Endothelial cell of umbilical vein (primary cell): ENCODE data around the gene CARS1. TPM values are rescaled to one million over a fixed set of nuclear protein-coding genes. Genes with fewer than 3 reads are reported as not detected.
A peak's percentile ranks its signal among the peaks of the same experiment; 100 is the strongest.

ENCODE experiments used
- BruUV-seq: library from RNA; stranded (reverse); fragments of 400-500 nt; replicated peaks from 2 replicates; lab custom pipeline; 2021; lab: Mats Ljungman, UMichigan
- CTCF ChIA-PET: fragments of 300-600, 350-600 bp; sonication (Branson Sonifier 250); formaldehyde crosslinking; loops from one replicate; lab custom pipeline; 2021; ENCODE audit warnings: antibody characterized with exemption, inconsistent platforms; lab: Charles Lee
- POLR2A ChIA-PET: fragments of 300-600, 350-600 bp; sonication (Branson Sonifier 250); formaldehyde crosslinking; loops from one replicate; lab custom pipeline; 2021; ENCODE audit warnings: antibody characterized with exemption, inconsistent platforms; lab: Charles Lee
- DNase-seq: peaks from one replicate; pipeline ENCODE4 v3.0.0-alpha.2; 2011; ENCODE audit warnings: low read depth, low spot score
- FAIRE-seq: peaks from 2 replicates; lab custom pipeline; 2011; peaks lifted over from hg19 to GRCh38; lab: Jason Lieb, UNC
- H2AFZ ChIP-seq: 2 replicates; pipeline ENCODE4 v1.6.0; 2012; ENCODE audit warnings: low read depth, low read length, control low read depth, inconsistent platforms
- H3K27ac ChIP-seq: 2 replicates; pipeline ENCODE4 v1.5.1; 2011; ENCODE audit warnings: low read depth, mild to moderate bottlenecking, control low read depth, low read length, moderate library complexity; ENCODE audit not compliant: insufficient read depth
- H3K27me3 ChIP-seq, 2 experiments: 2 replicates each; pipeline versions ENCODE4 v1.6.0 to v1.6.1; 2011; ENCODE audit warnings: low read length in 2 of 2, mixed read lengths in 1 of 2; ENCODE audit not compliant: control insufficient read depth in 2 of 2, insufficient read depth in 2 of 2
- H3K36me3 ChIP-seq, 2 experiments: 2 replicates in 1 of 2; 3 replicates in 1 of 2; pipeline ENCODE4 v1.5.1; 2011; ENCODE audit warnings: low read length in 2 of 2, mild to moderate bottlenecking in 1 of 2, moderate library complexity in 1 of 2; ENCODE audit not compliant: control insufficient read depth in 2 of 2, insufficient read depth in 2 of 2; ENCODE audit errors: extremely low read depth in 1 of 2
- H3K4me1 ChIP-seq: 3 replicates; pipeline ENCODE4 v1.5.1; 2011; ENCODE audit warnings: mild to moderate bottlenecking, low read length; ENCODE audit not compliant: control insufficient read depth, insufficient read depth; ENCODE audit errors: extremely low read depth
- H3K4me2 ChIP-seq: 2 replicates; pipeline ENCODE4 v1.6.1; 2011; ENCODE audit warnings: low read length, control low read depth, mixed read lengths; ENCODE audit not compliant: insufficient read depth
- H3K4me3 ChIP-seq, 3 experiments: fragments of 200-600 bp in 1 of 3; sonication (generic), shearing (Covaris generic) in 1 of 3; replicated peaks in 1 of 3; 2 replicates each; pipeline ENCODE4 v1.5.1; 2011 to 2016; ENCODE audit warnings: control low read depth in 3 of 3, low read length in 3 of 3, mild to moderate bottlenecking in 2 of 3, inconsistent platforms in 1 of 3, low read depth in 1 of 3, moderate library complexity in 1 of 3; ENCODE audit not compliant: insufficient read depth in 1 of 3
- H3K79me2 ChIP-seq: 2 replicates; pipeline ENCODE4 v1.6.0; 2012; ENCODE audit warnings: low read length, inconsistent platforms; ENCODE audit not compliant: control insufficient read depth, insufficient read depth
- H3K9ac ChIP-seq: replicated peaks from 2 replicates; pipeline ENCODE3; 2011; ENCODE audit warnings: low read length, control low read depth; ENCODE audit not compliant: insufficient read depth; ENCODE audit errors: extremely low read depth
- H3K9me1 ChIP-seq: replicated peaks from 3 replicates; pipeline ENCODE4 v1.6.0; 2011; ENCODE audit warnings: mild to moderate bottlenecking, low read length; ENCODE audit not compliant: control insufficient read depth, insufficient read depth; ENCODE audit errors: extremely low read depth
- H3K9me3 ChIP-seq: replicated peaks from 2 replicates; pipeline ENCODE4 v1.5.1; 2012; ENCODE audit warnings: low read length, inconsistent platforms; ENCODE audit not compliant: control insufficient read depth, insufficient read depth
- H4K20me1 ChIP-seq: replicated peaks from 2 replicates; pipeline ENCODE3; 2011; ENCODE audit warnings: mild to moderate bottlenecking, low read length; ENCODE audit not compliant: control insufficient read depth, insufficient read depth; ENCODE audit errors: extremely low read depth
- CTCF ChIP-seq, 2 donors: IDR thresholded peaks; 1 replicate in 1 of 2; 2 replicates in 1 of 2; pipeline ENCODE4 v1.5.1; 2011; ENCODE audit warnings: low read length in 2 of 2, mild to moderate bottlenecking in 2 of 2, moderate library complexity in 2 of 2, control low read depth in 1 of 2, inconsistent platforms in 1 of 2, low read depth in 1 of 2; ENCODE audit not compliant: insufficient read depth in 1 of 2; ENCODE audit errors: extremely low read depth in 1 of 2
- EZH2 ChIP-seq: IDR thresholded peaks from 2 replicates; pipeline ENCODE4 v1.6.1; 2012; ENCODE audit warnings: borderline replicate concordance, low read depth, mild to moderate bottlenecking, moderate library complexity, low read length, inconsistent platforms; ENCODE audit not compliant: severe bottlenecking
- FOS ChIP-seq: IDR thresholded peaks from 2 replicates; pipeline ENCODE4 v1.6.1; 2011; ENCODE audit warnings: mild to moderate bottlenecking, low read length, moderate library complexity, borderline replicate concordance; ENCODE audit not compliant: insufficient read depth
- GATA2 ChIP-seq: IDR thresholded peaks from 2 replicates; pipeline ENCODE4 v1.7.0; 2011; ENCODE audit warnings: low read depth, mild to moderate bottlenecking, moderate library complexity, mixed read lengths, low read length; ENCODE audit not compliant: insufficient read length, insufficient read depth
- JUN ChIP-seq: IDR thresholded peaks from 2 replicates; pipeline ENCODE4 v1.6.1; 2011; ENCODE audit warnings: borderline replicate concordance, low read depth; ENCODE audit not compliant: insufficient read length, insufficient read depth
- MAX ChIP-seq: IDR thresholded peaks from 2 replicates; pipeline ENCODE4 v1.6.1; 2011; ENCODE audit not compliant: insufficient read depth, insufficient read length
- MYC ChIP-seq: IDR thresholded peaks from one replicate; pipeline ENCODE4 v1.6.1; 2011; ENCODE audit warnings: mild to moderate bottlenecking, low read depth, low read length
- POLR2A ChIP-seq: IDR thresholded peaks from 2 replicates; pipeline ENCODE4 v1.6.1; 2012; ENCODE audit warnings: low read depth, mild to moderate bottlenecking, control low read depth, low read length
- POLR2AphosphoS5 ChIP-seq: IDR thresholded peaks from 2 replicates; pipeline ENCODE4 v1.6.1; 2012; ENCODE audit warnings: low read depth, mild to moderate bottlenecking, control low read depth, low read length, moderate library complexity; ENCODE audit not compliant: insufficient read depth
- dilution Hi-C: fragments of 300-500 bp; cut with MboI; formaldehyde crosslinking; loops from one replicate; pipeline ENCODE4 v1.15.0; 2019; ENCODE audit warnings: low sequenced_read_pairs; ENCODE audit not compliant: extremely low pct_ligation_motif_present
- intact Hi-C: fragments of 100-400 bp; cut with micrococcal nuclease; formaldehyde crosslinking; loops from one replicate; pipeline ENCODE4 v1.10.0; 2022
- polyA plus RNA-seq, 4 experiments: library from polyadenylated mRNA; depleted of rRNA in 3 of 4; stranded (reverse) in 3 of 4; unstranded in 1 of 4; fragments of >200 nt; gene quantifications; 2 replicates each; pipeline versions ENCODE4 v1.2.1 to v1.2.3, GENCODE V29; 2011 to 2012; ENCODE audit warnings: missing spikeins in 1 of 4
- total RNA-seq: library from RNA; stranded (reverse); gene quantifications from 2 replicates; pipeline ENCODE4 v1.2.3, GENCODE V29; 2021

Gene CARS1
- total and polyA plus RNA-seq, 2 donors (not counting 3 experiments of a cell fraction or from before 2014, with no cell fraction given) = 43.5 to 66.2 TPM

GRCh38 chr11:3000032-3000961 is 56.9 kb downstream of the CARS1 start:
- no peak overlapping the region for H3K27ac ChIP-seq
- DNase-seq (peak; percentile 55), FAIRE-seq (no peak)
- BruUV-seq = no TSS peak
- ChIA-PET POLR2A (no interaction called here), CTCF (interaction anchor here (0.9 to 1.5 kb wide), 3 partner anchors 8 to 468 kb away, joined by 3 to 5 read pairs (median 5); partner anchors contain the start of gene NAP1L4)
- H2AFZ ChIP-seq = no peak overlapping the region
- H3K79me2 ChIP-seq = no peaks in the 10 kb centered on the region
- intact Hi-C loops (no loop called here), dilution Hi-C loops (no loop called here)
- H3K4me1 ChIP-seq = no peaks in the 10 kb centered on the region
- no peaks in the 10 kb centered on the region for H4K20me1 ChIP-seq
- H3K27me3 ChIP-seq = no peaks in the 10 kb centered on the region
- H3K36me3 ChIP-seq = peaks cover 0 to 29% of the 10 kb centered on the region in 2 experiments
- TF ChIP-seq POLR2AphosphoS5 (no peak), MYC (no peak), GATA2 (no peak), POLR2A (no peak), EZH2 (no peak), FOS (no peak), JUN (no peak), MAX (no peak), CTCF (IDR thresholded peaks at IDR 0.05; ENCODE audit: extremely low read depth in 1 of 2, insufficient read depth in 1 of 2, low read depth in 1 of 2, low read length in 2 of 2) (no peak)
- H3K4me2 ChIP-seq = no peak overlapping the region
- no peak overlapping the region for H3K9ac ChIP-seq
- no peaks in the 10 kb centered on the region for H3K9me1 ChIP-seq
- H3K9me3 ChIP-seq = no peaks in the 10 kb centered on the region
- H3K4me3 ChIP-seq = no peak overlapping the region
